ENCODE data around the gene FBXW5. TPM values are rescaled to one million over a fixed set of nuclear protein-coding genes. Genes with fewer than 3 reads are reported as not detected.

FBXW5 gene
- polyA plus RNA-seq, 1 donor from 2014 or later, result 138 TPM

DNA sequence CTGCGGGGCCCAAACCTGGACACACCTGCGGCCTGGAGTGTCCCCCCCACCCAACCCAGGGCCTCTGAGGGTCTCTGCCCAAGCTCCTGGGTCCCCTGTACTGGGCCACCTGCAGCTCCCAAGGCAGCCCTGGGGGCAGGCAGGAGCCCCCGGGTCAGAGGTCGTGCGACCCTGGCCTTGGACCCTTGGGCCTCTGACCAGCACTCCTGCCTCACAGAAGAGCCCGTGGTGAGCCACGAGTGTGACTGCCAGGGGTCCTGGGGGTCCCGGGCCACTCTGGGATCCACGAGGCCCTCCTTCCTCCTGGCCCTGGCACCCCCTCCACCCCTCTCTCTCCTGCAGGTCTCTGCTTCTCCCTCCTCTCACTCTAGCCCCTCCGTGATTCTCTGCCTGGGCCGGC lies 27.8 kb upstream of the FBXW5 start:
- Histone ChIP-seq H3K9me2 (ENCODE audit: insufficient read depth, low read length) (no peaks in the 10 kb centered on the region), H3K36me3 (ENCODE audit: insufficient read depth, low read length) (no peaks in the 10 kb centered on the region), H3F3A (ENCODE audit: insufficient read depth, low read length, poor library complexity, severe bottlenecking) (no peaks in the 10 kb centered on the region), H3K27me3 (ENCODE audit: insufficient read depth, low read depth, low read length) (peaks cover 2% of the 10 kb centered on the region), H3K9me3 (ENCODE audit: low read length) (no peaks in the 10 kb centered on the region), H2AFZ (ENCODE audit: low read depth, low read length) (no peak overlapping the region), H3K9ac (ENCODE audit: low read length) (no peak overlapping the region), H4K20me1 (ENCODE audit: insufficient read depth) (no peaks in the 10 kb centered on the region), H3K27ac (ENCODE audit: low read length) (no peak overlapping the region), H3K4me3 (ENCODE audit: low read length) (no peak overlapping the region), H3K79me2 (replicated peaks; ENCODE audit: insufficient read depth, low read length) (no peaks in the 10 kb centered on the region), H3K4me2 (ENCODE audit: low read length) (no peak overlapping the region)
- no peak for TF ChIP-seq RAD21 (conservative IDR thresholded peaks at IDR 0.05)

- Histone ChIP-seq H2AFZ (ENCODE audit: low read depth, low read length) (no peak overlapping the region), H3K79me2 (replicated peaks; ENCODE audit: insufficient read depth, low read length) (no peaks in the 10 kb centered on the region), H3K9ac (ENCODE audit: low read length) (no peak overlapping the region), H3K9me3 (ENCODE audit: low read length) (no peaks in the 10 kb centered on the region), H3K27me3 (ENCODE audit: insufficient read depth, low read depth, low read length) (no peaks in the 10 kb centered on the region), H4K20me1 (ENCODE audit: insufficient read depth) (no peaks in the 10 kb centered on the region), H3K36me3 (ENCODE audit: insufficient read depth, low read length) (no peaks in the 10 kb centered on the region), H3K27ac (ENCODE audit: low read length) (no peak overlapping the region), H3F3A (ENCODE audit: insufficient read depth, low read length, poor library complexity, severe bottlenecking) (no peaks in the 10 kb centered on the region), H3K4me3 (ENCODE audit: low read length) (no peak overlapping the region), H3K9me2 (ENCODE audit: insufficient read depth, low read length) (no peaks in the 10 kb centered on the region), H3K4me2 (ENCODE audit: low read length) (no peak overlapping the region)
- TF ChIP-seq MXI1 (conservative IDR thresholded peaks at IDR 0.05; ENCODE audit: poor library complexity, severe bottlenecking) (no peak), POLR2AphosphoS5 (IDR thresholded peaks at IDR 0.05) (no peak), EZH2 (IDR thresholded peaks at IDR 0.05; ENCODE audit: borderline replicate concordance, insufficient read depth, low read length, poor library complexity, severe bottlenecking) (no peak), RAD21 (conservative IDR thresholded peaks at IDR 0.05) (no peak)
- TF ChIP-seq, protein P1, sequence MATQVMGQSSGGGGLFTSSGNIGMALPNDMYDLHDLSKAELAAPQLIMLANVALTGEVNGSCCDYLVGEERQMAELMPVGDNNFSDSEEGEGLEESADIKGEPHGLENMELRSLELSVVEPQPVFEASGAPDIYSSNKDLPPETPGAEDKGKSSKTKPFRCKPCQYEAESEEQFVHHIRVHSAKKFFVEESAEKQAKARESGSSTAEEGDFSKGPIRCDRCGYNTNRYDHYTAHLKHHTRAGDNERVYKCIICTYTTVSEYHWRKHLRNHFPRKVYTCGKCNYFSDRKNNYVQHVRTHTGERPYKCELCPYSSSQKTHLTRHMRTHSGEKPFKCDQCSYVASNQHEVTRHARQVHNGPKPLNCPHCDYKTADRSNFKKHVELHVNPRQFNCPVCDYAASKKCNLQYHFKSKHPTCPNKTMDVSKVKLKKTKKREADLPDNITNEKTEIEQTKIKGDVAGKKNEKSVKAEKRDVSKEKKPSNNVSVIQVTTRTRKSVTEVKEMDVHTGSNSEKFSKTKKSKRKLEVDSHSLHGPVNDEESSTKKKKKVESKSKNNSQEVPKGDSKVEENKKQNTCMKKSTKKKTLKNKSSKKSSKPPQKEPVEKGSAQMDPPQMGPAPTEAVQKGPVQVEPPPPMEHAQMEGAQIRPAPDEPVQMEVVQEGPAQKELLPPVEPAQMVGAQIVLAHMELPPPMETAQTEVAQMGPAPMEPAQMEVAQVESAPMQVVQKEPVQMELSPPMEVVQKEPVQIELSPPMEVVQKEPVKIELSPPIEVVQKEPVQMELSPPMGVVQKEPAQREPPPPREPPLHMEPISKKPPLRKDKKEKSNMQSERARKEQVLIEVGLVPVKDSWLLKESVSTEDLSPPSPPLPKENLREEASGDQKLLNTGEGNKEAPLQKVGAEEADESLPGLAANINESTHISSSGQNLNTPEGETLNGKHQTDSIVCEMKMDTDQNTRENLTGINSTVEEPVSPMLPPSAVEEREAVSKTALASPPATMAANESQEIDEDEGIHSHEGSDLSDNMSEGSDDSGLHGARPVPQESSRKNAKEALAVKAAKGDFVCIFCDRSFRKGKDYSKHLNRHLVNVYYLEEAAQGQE (IDR thresholded peaks at IDR 0.05; ENCODE audit: borderline replicate concordance), result no peak
Observed at GRCh38 chr9:136971746-136972145, 27.2 kb upstream of the FBXW5 start.

- H3K4me2 ChIP-seq (ENCODE audit: low read length), result no peak overlapping the region
- H3K27ac ChIP-seq (ENCODE audit: low read length), result no peak overlapping the region
- H4K20me1 ChIP-seq (ENCODE audit: insufficient read depth), result no peaks in the 10 kb centered on the region
- H3K79me2 ChIP-seq (replicated peaks; ENCODE audit: insufficient read depth, low read length), result no peaks in the 10 kb centered on the region
- no peaks in the 10 kb centered on the region for H3K27me3 ChIP-seq (ENCODE audit: insufficient read depth, low read depth, low read length)
- H3K9me2 ChIP-seq (ENCODE audit: insufficient read depth, low read length), result no peaks in the 10 kb centered on the region
- H3K4me3 ChIP-seq (ENCODE audit: low read length), result no peak overlapping the region
- no peaks in the 10 kb centered on the region for H3K36me3 ChIP-seq (ENCODE audit: insufficient read depth, low read length)
- TF ChIP-seq, protein P1 (IDR thresholded peaks at IDR 0.05; ENCODE audit: borderline replicate concordance), result no peak
- TF ChIP-seq EP300 (conservative IDR thresholded peaks at IDR 0.05; ENCODE audit: poor library complexity, severe bottlenecking), result no peak
- no peak for TF ChIP-seq TAF1 (IDR thresholded peaks at IDR 0.05; ENCODE audit: low read depth)
- no peak for TF ChIP-seq SMC3 (conservative IDR thresholded peaks at IDR 0.05; ENCODE audit: poor library complexity)
- no peak for TF ChIP-seq EZH2 (IDR thresholded peaks at IDR 0.05; ENCODE audit: borderline replicate concordance, insufficient read depth, low read length, poor library complexity, severe bottlenecking)
- TF ChIP-seq RAD21 (conservative IDR thresholded peaks at IDR 0.05), result no peak
- no peak for TF ChIP-seq MXI1 (conservative IDR thresholded peaks at IDR 0.05; ENCODE audit: poor library complexity, severe bottlenecking)
- TF ChIP-seq, protein P2, sequence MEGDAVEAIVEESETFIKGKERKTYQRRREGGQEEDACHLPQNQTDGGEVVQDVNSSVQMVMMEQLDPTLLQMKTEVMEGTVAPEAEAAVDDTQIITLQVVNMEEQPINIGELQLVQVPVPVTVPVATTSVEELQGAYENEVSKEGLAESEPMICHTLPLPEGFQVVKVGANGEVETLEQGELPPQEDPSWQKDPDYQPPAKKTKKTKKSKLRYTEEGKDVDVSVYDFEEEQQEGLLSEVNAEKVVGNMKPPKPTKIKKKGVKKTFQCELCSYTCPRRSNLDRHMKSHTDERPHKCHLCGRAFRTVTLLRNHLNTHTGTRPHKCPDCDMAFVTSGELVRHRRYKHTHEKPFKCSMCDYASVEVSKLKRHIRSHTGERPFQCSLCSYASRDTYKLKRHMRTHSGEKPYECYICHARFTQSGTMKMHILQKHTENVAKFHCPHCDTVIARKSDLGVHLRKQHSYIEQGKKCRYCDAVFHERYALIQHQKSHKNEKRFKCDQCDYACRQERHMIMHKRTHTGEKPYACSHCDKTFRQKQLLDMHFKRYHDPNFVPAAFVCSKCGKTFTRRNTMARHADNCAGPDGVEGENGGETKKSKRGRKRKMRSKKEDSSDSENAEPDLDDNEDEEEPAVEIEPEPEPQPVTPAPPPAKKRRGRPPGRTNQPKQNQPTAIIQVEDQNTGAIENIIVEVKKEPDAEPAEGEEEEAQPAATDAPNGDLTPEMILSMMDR (IDR thresholded peaks at IDR 0.05; ENCODE audit: poor library complexity, severe bottlenecking), result no peak
- no peak for TF ChIP-seq POLR2AphosphoS5 (IDR thresholded peaks at IDR 0.05)
- H3K9me3 ChIP-seq (ENCODE audit: low read length), result no peaks in the 10 kb centered on the region
- H2AFZ ChIP-seq (ENCODE audit: low read depth, low read length), result no peak overlapping the region
- no peaks in the 10 kb centered on the region for H3F3A ChIP-seq (ENCODE audit: insufficient read depth, low read length, poor library complexity, severe bottlenecking)
- no peak overlapping the region for H3K9ac ChIP-seq (ENCODE audit: low read length)
Observed at GRCh38 chr9:136970361-136970760, 25.8 kb upstream of the FBXW5 start.
